ENCODE results near the gene ARMC6. TPM values are rescaled to one million over a fixed set of nuclear protein-coding genes. Genes with fewer than 3 reads are reported as not detected.

Gene ARMC6
- total RNA-seq, 1 experiment from 2014 or later = 51.4 TPM

DNA sequence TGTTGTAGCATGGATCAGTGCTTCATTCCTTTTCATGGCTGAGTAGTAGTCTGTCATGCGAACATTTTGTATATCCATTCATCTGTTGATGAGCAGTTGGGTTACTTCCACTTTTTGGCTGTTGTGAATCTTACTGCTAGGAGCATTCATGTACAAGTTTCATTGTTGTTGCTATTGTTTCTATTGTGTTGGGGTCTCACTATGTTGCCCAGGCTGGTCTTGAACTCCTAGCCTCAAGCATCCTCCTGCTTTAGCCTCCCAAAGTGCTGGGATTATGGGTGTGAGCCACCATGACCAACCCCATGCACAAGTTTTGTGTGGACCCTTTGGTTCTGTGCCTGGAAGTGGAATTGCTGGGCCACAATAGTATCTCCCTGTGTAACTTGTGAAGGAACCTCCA lies 46.2 kb downstream of the ARMC6 start:
- no TSS peak for BruUV-seq (replicated peaks)

DNA sequence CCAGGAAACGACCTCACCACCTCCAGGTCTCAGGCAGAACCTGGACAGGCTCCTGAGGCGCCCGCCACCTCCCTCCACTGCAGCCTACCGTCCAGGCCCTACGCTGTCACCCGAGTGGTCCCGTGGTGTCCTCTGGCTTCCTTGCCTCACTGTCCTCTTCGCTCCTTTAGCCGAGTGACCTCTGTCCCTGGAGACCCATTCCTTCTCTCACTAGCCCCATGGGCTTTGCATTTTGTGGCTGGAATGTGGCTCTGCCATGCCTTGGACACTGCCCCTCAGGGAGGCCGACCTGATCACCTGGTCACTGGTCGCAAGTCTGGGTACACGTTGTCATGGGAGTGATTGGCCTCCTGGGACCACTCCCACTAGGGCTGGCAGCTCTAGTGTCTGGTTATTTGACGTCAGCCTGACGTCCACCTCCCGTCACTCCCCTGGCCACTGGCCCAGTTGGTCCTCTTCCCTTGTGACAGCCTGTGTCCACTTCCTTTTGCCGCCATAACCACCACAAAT lies 48.3 kb downstream of the ARMC6 start:
- BruUV-seq (replicated peaks) = no TSS peak
- DNase-seq (ENCODE audit: low read depth, low spot score) (no peak), ATAC-seq (no peak)
- intact Hi-C loops (cut with micrococcal nuclease; ENCODE audit: unreplicated experiment) = no loop called here
- Histone ChIP-seq H3K36me3 (ENCODE audit: control insufficient read depth, insufficient read depth, low read length) (no peaks in the 10 kb centered on the region), H3K27ac (ENCODE audit: low read length) (no peak overlapping the region), H3K9me3 (ENCODE audit: control insufficient read depth, insufficient read depth, low read depth, low read length) (no peaks in the 10 kb centered on the region), H3K4me1 (ENCODE audit: control insufficient read depth, insufficient read depth, low read length) (no peaks in the 10 kb centered on the region), H3K27me3 (ENCODE audit: control insufficient read depth, insufficient read depth, low read length) (no peaks in the 10 kb centered on the region), H3K4me3 (ENCODE audit: low read depth in 2 of 2, low read length in 2 of 2) (no peak overlapping the region)
- CTCF ChIA-PET = no interaction called here
- in situ Hi-C loops (cut with HindIII; ENCODE audit: low pct_unique_long_range_greater_than_20kb, low sequenced_read_pairs) = no loop called here
- TF ChIP-seq, protein P1, sequence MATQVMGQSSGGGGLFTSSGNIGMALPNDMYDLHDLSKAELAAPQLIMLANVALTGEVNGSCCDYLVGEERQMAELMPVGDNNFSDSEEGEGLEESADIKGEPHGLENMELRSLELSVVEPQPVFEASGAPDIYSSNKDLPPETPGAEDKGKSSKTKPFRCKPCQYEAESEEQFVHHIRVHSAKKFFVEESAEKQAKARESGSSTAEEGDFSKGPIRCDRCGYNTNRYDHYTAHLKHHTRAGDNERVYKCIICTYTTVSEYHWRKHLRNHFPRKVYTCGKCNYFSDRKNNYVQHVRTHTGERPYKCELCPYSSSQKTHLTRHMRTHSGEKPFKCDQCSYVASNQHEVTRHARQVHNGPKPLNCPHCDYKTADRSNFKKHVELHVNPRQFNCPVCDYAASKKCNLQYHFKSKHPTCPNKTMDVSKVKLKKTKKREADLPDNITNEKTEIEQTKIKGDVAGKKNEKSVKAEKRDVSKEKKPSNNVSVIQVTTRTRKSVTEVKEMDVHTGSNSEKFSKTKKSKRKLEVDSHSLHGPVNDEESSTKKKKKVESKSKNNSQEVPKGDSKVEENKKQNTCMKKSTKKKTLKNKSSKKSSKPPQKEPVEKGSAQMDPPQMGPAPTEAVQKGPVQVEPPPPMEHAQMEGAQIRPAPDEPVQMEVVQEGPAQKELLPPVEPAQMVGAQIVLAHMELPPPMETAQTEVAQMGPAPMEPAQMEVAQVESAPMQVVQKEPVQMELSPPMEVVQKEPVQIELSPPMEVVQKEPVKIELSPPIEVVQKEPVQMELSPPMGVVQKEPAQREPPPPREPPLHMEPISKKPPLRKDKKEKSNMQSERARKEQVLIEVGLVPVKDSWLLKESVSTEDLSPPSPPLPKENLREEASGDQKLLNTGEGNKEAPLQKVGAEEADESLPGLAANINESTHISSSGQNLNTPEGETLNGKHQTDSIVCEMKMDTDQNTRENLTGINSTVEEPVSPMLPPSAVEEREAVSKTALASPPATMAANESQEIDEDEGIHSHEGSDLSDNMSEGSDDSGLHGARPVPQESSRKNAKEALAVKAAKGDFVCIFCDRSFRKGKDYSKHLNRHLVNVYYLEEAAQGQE (IDR thresholded peaks at IDR 0.05; ENCODE audit: insufficient read depth in 1 of 2, low read depth in 2 of 2, low read length in 1 of 2) = no peak
- TF ChIP-seq POLR2AphosphoS5 (IDR thresholded peaks at IDR 0.05; ENCODE audit: low read depth, low read length) = no peak
- no peak for TF ChIP-seq TCF7L2 (IDR thresholded peaks at IDR 0.05; ENCODE audit: low read depth, low read length)
- no peak for TF ChIP-seq SIN3A (IDR thresholded peaks at IDR 0.05; ENCODE audit: borderline replicate concordance, insufficient read depth, low read depth, low read length)
- TF ChIP-seq, protein P2, sequence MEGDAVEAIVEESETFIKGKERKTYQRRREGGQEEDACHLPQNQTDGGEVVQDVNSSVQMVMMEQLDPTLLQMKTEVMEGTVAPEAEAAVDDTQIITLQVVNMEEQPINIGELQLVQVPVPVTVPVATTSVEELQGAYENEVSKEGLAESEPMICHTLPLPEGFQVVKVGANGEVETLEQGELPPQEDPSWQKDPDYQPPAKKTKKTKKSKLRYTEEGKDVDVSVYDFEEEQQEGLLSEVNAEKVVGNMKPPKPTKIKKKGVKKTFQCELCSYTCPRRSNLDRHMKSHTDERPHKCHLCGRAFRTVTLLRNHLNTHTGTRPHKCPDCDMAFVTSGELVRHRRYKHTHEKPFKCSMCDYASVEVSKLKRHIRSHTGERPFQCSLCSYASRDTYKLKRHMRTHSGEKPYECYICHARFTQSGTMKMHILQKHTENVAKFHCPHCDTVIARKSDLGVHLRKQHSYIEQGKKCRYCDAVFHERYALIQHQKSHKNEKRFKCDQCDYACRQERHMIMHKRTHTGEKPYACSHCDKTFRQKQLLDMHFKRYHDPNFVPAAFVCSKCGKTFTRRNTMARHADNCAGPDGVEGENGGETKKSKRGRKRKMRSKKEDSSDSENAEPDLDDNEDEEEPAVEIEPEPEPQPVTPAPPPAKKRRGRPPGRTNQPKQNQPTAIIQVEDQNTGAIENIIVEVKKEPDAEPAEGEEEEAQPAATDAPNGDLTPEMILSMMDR (IDR thresholded peaks at IDR 0.05) = no peak
- POLR2A ChIA-PET = no interaction called here

More for the DNA sequence above, 46.2 kb downstream of the ARMC6 start:
- TF ChIP-seq, protein P1 (IDR thresholded peaks at IDR 0.05; ENCODE audit: insufficient read depth in 1 of 2, low read depth in 2 of 2, low read length in 1 of 2) = no peak
- TF ChIP-seq POLR2AphosphoS5 (IDR thresholded peaks at IDR 0.05; ENCODE audit: low read depth, low read length) = no peak
- TF ChIP-seq SIN3A (IDR thresholded peaks at IDR 0.05; ENCODE audit: borderline replicate concordance, insufficient read depth, low read depth, low read length) = no peak
- TF ChIP-seq, protein P2 (IDR thresholded peaks at IDR 0.05) = no peak
- no peak for TF ChIP-seq TCF7L2 (IDR thresholded peaks at IDR 0.05; ENCODE audit: low read depth, low read length)
- Histone ChIP-seq H3K27me3 (ENCODE audit: control insufficient read depth, insufficient read depth, low read length) (no peaks in the 10 kb centered on the region), H3K36me3 (ENCODE audit: control insufficient read depth, insufficient read depth, low read length) (no peaks in the 10 kb centered on the region), H3K4me3 (ENCODE audit: low read depth in 2 of 2, low read length in 2 of 2) (no peak overlapping the region), H3K9me3 (ENCODE audit: control insufficient read depth, insufficient read depth, low read depth, low read length) (no peaks in the 10 kb centered on the region), H3K4me1 (ENCODE audit: control insufficient read depth, insufficient read depth, low read length) (no peaks in the 10 kb centered on the region), H3K27ac (ENCODE audit: low read length) (no peak overlapping the region)
- intact Hi-C loops (cut with micrococcal nuclease; ENCODE audit: unreplicated experiment) = no loop called here
- in situ Hi-C loops (cut with HindIII; ENCODE audit: low pct_unique_long_range_greater_than_20kb, low sequenced_read_pairs) = no loop called here
- no peak for DNase-seq (ENCODE audit: low read depth, low spot score)
- ATAC-seq = no peak
- CTCF ChIA-PET = no interaction called here
- POLR2A ChIA-PET = no interaction called here
